Trophoblast cell (in vitro differentiated cells and primary cell): ENCODE data around the gene OLFM1.

Experiments used
- DNase-seq, 2 donors: peaks; one replicate each; pipeline ENCODE4 v3.0.0-alpha.2; 2016
- H2AFZ ChIP-seq: 2 replicates; pipeline ENCODE4 v1.6.1; 2013; ENCODE audit warnings: low read length, moderate library complexity, mild to moderate bottlenecking; ENCODE audit not compliant: insufficient read depth, poor library complexity
- H2AK5ac ChIP-seq: 2 replicates; pipeline ENCODE4 v1.6.1; 2013; ENCODE audit warnings: mild to moderate bottlenecking, low read length
- H2BK120ac ChIP-seq: 2 replicates; pipeline ENCODE4 v1.6.1; 2013; ENCODE audit warnings: low read length, mild to moderate bottlenecking, moderate library complexity; ENCODE audit not compliant: insufficient read depth, poor library complexity
- H2BK12ac ChIP-seq: 2 replicates; pipeline ENCODE4 v1.6.1; 2013; ENCODE audit warnings: mild to moderate bottlenecking, low read length, moderate library complexity
- H2BK5ac ChIP-seq: 2 replicates; pipeline ENCODE4 v1.6.1; 2013; ENCODE audit warnings: low read length, low read depth, moderate library complexity, mild to moderate bottlenecking; ENCODE audit not compliant: poor library complexity
- H3K14ac ChIP-seq: 2 replicates; pipeline ENCODE4 v1.6.1; 2013; ENCODE audit warnings: mild to moderate bottlenecking, low read length
- H3K18ac ChIP-seq: 2 replicates; pipeline ENCODE4 v1.6.1; 2013; ENCODE audit warnings: mild to moderate bottlenecking, low read length
- H3K23ac ChIP-seq: 2 replicates; pipeline ENCODE4 v1.6.1; 2013; ENCODE audit warnings: low read length
- H3K27ac ChIP-seq: 2 replicates; pipeline ENCODE4 v1.5.1; 2013; ENCODE audit warnings: low read depth, mild to moderate bottlenecking, inconsistent platforms, low read length, moderate library complexity
- H3K27me3 ChIP-seq: 2 replicates; pipeline ENCODE4 v1.6.1; 2013; ENCODE audit warnings: inconsistent platforms, mild to moderate bottlenecking, low read length, moderate library complexity; ENCODE audit not compliant: insufficient read depth
- H3K36me3 ChIP-seq, 2 experiments: 1 replicate in 1 of 2; 2 replicates in 1 of 2; pipeline ENCODE4 v1.6.1; 2013; ENCODE audit warnings: low read length in 2 of 2, mild to moderate bottlenecking in 2 of 2, moderate library complexity in 1 of 2; ENCODE audit not compliant: insufficient read depth in 2 of 2, control insufficient read depth in 1 of 2
- H3K4ac ChIP-seq: 2 replicates; pipeline ENCODE4 v1.6.1; 2013; ENCODE audit warnings: low read depth, mild to moderate bottlenecking, low read length, moderate library complexity
- H3K4me1 ChIP-seq, 2 experiments: 1 replicate in 1 of 2; 2 replicates in 1 of 2; pipeline ENCODE4 v1.6.1; 2013; ENCODE audit warnings: low read length in 2 of 2, mild to moderate bottlenecking in 2 of 2, moderate library complexity in 1 of 2; ENCODE audit not compliant: insufficient read depth in 2 of 2, control insufficient read depth in 1 of 2
- H3K4me2 ChIP-seq: 2 replicates; pipeline ENCODE4 v1.6.1; 2013; ENCODE audit warnings: inconsistent platforms, mild to moderate bottlenecking, low read length, moderate library complexity
- H3K4me3 ChIP-seq: 2 replicates; pipeline ENCODE4 v1.5.1; 2013; ENCODE audit warnings: mild to moderate bottlenecking, low read depth, low read length, inconsistent platforms
- H3K79me1 ChIP-seq: one replicate; pipeline ENCODE4 v1.6.1; 2013; ENCODE audit warnings: low read length
- H3K79me2 ChIP-seq: 2 replicates; pipeline ENCODE4 v1.6.1; 2013; ENCODE audit warnings: low read length, mild to moderate bottlenecking; ENCODE audit not compliant: control insufficient read depth, insufficient read depth, poor library complexity
- H3K9ac ChIP-seq: 2 replicates; pipeline ENCODE4 v1.6.1; 2013; ENCODE audit warnings: mild to moderate bottlenecking, low read length
- H3K9me3 ChIP-seq: 2 replicates; pipeline ENCODE4 v1.6.1; 2013; ENCODE audit warnings: low read depth, mild to moderate bottlenecking, control low read depth, inconsistent platforms, low read length; ENCODE audit not compliant: insufficient read depth
- H4K12ac ChIP-seq: 2 replicates; pipeline ENCODE4 v1.6.1; 2013; ENCODE audit warnings: low read depth, mild to moderate bottlenecking, low read length, moderate library complexity
- H4K8ac ChIP-seq: 2 replicates; pipeline ENCODE4 v1.6.1; 2013; ENCODE audit warnings: low read depth, mild to moderate bottlenecking, low read length, moderate library complexity
- H4K91ac ChIP-seq: one replicate; pipeline ENCODE4 v1.6.1; 2013; ENCODE audit warnings: low read depth, mild to moderate bottlenecking, low read length, moderate library complexity
- WGBS: extraction: QIAGEN DNeasy Blood & Tissue Kit; methylation state at CpG from one replicate; pipeline ENCODE4 v1.1.7; 2013; ENCODE audit warnings: missing lambda C conversion rate; ENCODE audit not compliant: insufficient read length, insufficient coverage; ENCODE audit errors: extremely low coverage; 5-methylcytosine and 5-hydroxymethylcytosine counted together

OLFM1 gene

DNA sequence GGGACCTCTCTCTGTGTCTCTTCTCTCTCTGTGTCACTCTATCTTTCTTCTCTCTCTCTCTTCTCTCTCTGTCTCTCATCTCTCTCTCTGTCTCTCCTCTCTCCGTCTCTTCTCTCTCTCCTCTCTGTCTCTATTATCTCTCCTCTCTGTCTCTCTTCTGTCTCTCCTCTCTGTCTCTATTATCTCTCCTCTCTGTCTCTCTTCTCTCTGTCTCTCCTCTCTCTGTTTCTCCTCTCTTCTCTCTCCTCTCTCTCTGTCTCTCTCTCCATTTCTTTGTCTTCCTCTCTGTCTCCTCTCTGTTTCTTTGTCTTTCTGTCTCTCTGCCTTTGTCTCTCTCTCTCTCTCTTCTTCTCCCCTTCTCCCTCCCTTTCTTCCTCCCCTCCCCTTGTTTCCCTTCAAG, 3.2 kb upstream of the OLFM1 start:
- Histone ChIP-seq H3K4me2 (no peak overlapping the region), H4K12ac (no peak overlapping the region), H3K79me2 (no peaks in the 10 kb centered on the region), H2AFZ (no peak overlapping the region), H2BK12ac (no peak overlapping the region), H3K36me3 (no peaks in the 10 kb centered on the region), H3K27ac (no peak overlapping the region), H3K4me3 (no peak overlapping the region), H3K14ac (no peak overlapping the region), H2BK5ac (no peak overlapping the region), H3K27me3 (peaks cover 24% of the 10 kb centered on the region), H3K79me1 (no peaks in the 10 kb centered on the region), H2AK5ac (no peak overlapping the region), H3K4ac (no peak overlapping the region), H2BK120ac (no peak overlapping the region), H4K91ac (no peak overlapping the region), H3K9ac (no peak overlapping the region), H4K8ac (no peak overlapping the region), H3K23ac (no peak overlapping the region), H3K18ac (no peak overlapping the region), H3K4me1 (peaks cover 0 to 6% of the 10 kb centered on the region in 2 experiments), H3K9me3 (no peaks in the 10 kb centered on the region)
- DNase-seq, result no peak
- WGBS, result no CpG with 5 or more reads among the region's 1 CpG

GRCh38 chr9:135084881-135085760, 2.3 kb upstream of the OLFM1 start:
- no peak overlapping the region for H3K4me3 ChIP-seq
- no peak overlapping the region for H4K91ac ChIP-seq
- peaks cover 0 to 6% of the 10 kb centered on the region in 2 experiments for H3K4me1 ChIP-seq
- H3K27me3 ChIP-seq, result peaks cover 32% of the 10 kb centered on the region
- no peak overlapping the region for H3K23ac ChIP-seq
- no peak overlapping the region for H2AK5ac ChIP-seq
- H4K12ac ChIP-seq, result no peak overlapping the region
- H3K4ac ChIP-seq, result no peak overlapping the region
- no peaks in the 10 kb centered on the region for H3K9me3 ChIP-seq
- H3K14ac ChIP-seq, result no peak overlapping the region
- no peak overlapping the region for H2BK12ac ChIP-seq
- no peak overlapping the region for H4K8ac ChIP-seq
- H2BK120ac ChIP-seq, result no peak overlapping the region
- no peaks in the 10 kb centered on the region for H3K79me1 ChIP-seq
- H3K79me2 ChIP-seq, result no peaks in the 10 kb centered on the region
- no peak for DNase-seq
- no CpG with 5 or more reads among the region's 20 CpGs for WGBS
- H3K27ac ChIP-seq, result no peak overlapping the region
- no peak overlapping the region for H3K18ac ChIP-seq
- H3K9ac ChIP-seq, result no peak overlapping the region
- no peak overlapping the region for H3K4me2 ChIP-seq
- no peaks in the 10 kb centered on the region for H3K36me3 ChIP-seq
- H2BK5ac ChIP-seq, result no peak overlapping the region
- H2AFZ ChIP-seq, result no peak overlapping the region

GRCh38 chr9:135085830-135086546, 1.5 kb upstream of the OLFM1 start:
- Histone ChIP-seq H3K9ac (no peak overlapping the region), H3K79me2 (no peaks in the 10 kb centered on the region), H3K14ac (no peak overlapping the region), H3K36me3 (no peaks in the 10 kb centered on the region), H3K23ac (no peak overlapping the region), H2BK12ac (no peak overlapping the region), H4K8ac (no peak overlapping the region), H2BK120ac (no peak overlapping the region), H4K91ac (no peak overlapping the region), H2BK5ac (no peak overlapping the region), H4K12ac (no peak overlapping the region), H3K27me3 (peaks cover 33% of the 10 kb centered on the region), H3K4me2 (peak overlapping the region; percentile 54), H3K9me3 (peaks cover 3% of the 10 kb centered on the region), H3K18ac (no peak overlapping the region), H3K4ac (no peak overlapping the region), H2AFZ (no peak overlapping the region), H3K79me1 (no peaks in the 10 kb centered on the region), H2AK5ac (no peak overlapping the region), H3K27ac (no peak overlapping the region), H3K4me3 (no peak overlapping the region), H3K4me1 (peaks cover 0 to 6% of the 10 kb centered on the region in 2 experiments)
- DNase-seq, result peak; percentile 28 to 58
- WGBS, result no CpG with 5 or more reads among the region's 30 CpGs

DNA sequence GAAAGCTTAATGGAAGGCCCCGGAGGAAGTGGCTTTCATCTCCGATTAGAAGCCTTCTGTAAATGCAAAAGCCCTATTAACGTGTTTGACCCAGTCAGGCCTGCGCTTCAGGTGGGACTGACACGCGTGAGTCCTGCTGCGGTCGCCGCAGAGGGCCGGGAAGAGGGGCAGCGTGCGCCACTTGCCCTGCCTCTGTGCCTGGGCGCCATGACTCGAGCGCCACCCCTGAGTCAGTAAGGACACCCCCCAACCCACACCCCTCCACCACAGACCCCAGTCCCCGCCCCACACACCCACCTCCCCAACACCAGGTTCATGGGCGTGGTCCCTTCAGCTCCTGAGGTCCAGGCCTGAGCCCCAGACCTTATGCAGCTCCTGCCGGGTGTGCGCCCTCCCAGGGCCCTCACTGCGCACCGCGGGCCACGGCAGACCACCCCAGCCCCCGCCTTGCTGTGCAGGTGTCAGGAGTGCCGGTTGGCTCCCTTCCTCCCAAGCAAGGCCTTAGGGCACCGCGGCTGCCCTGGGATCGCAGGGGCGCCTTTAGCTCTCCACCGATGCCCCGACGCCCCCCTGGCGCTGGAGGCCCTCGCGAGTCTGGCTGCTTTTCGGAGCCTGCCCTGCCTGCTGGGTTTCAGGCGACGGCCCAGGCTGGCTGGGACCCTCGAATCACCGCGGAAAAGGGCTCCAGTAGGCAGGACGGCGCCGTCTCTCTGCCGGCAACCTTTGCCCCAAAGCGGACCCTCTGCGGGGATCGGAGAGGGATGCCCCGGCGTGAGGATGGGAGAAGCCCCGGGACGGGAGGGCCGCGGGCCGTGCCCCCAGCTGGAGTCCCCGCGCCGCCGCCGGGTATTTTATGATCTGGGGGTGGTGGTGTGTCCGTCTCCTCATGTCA, 625 bp upstream of the OLFM1 start:
- Histone ChIP-seq H3K27ac (no peak overlapping the region), H3K79me2 (no peaks in the 10 kb centered on the region), H2AK5ac (no peak overlapping the region), H3K79me1 (no peaks in the 10 kb centered on the region), H3K4me3 (no peak overlapping the region), H3K4ac (no peak overlapping the region), H3K18ac (no peak overlapping the region), H3K9ac (no peak overlapping the region), H3K23ac (no peak overlapping the region), H2AFZ (no peak overlapping the region), H2BK5ac (no peak overlapping the region), H3K9me3 (peaks cover 3% of the 10 kb centered on the region), H3K4me1 (peaks cover 0 to 6% of the 10 kb centered on the region in 2 experiments), H3K27me3 (peaks cover 33% of the 10 kb centered on the region), H3K14ac (no peak overlapping the region), H2BK120ac (no peak overlapping the region), H4K8ac (no peak overlapping the region), H4K12ac (no peak overlapping the region), H2BK12ac (no peak overlapping the region), H3K4me2 (peak overlapping the region; percentile 78), H3K36me3 (no peaks in the 10 kb centered on the region), H4K91ac (no peak overlapping the region)
- DNase-seq, result no peak
- WGBS, result no CpG with 5 or more reads among the region's 61 CpGs
